ENCODE results near the gene PDIA5. TPM values are rescaled to one million over a fixed set of nuclear protein-coding genes. Genes with fewer than 3 reads are reported as not detected.

Gene PDIA5
- total RNA-seq, 1 experiment from 2014 or later: 7.7 TPM

GRCh38 chr3:123083383-123084124 lies 16.7 kb downstream of the PDIA5 start:
- H3K4me1 ChIP-seq (replicated peaks): peaks cover 47% of the 10 kb centered on the region
- H3K4me3 ChIP-seq: no peak overlapping the region
- H3K27me3 ChIP-seq (replicated peaks): peaks cover 25% of the 10 kb centered on the region
- H3K9me3 ChIP-seq (replicated peaks): no peaks in the 10 kb centered on the region
- no peak for DNase-seq (ENCODE audit: low read depth in 1 of 2, low spot score in 2 of 2)
- no peaks in the 10 kb centered on the region for H3K36me3 ChIP-seq
- H3K27ac ChIP-seq: no peak overlapping the region

- peaks cover 25% of the 10 kb centered on the region for H3K27me3 ChIP-seq (replicated peaks)
- no peaks in the 10 kb centered on the region for H3K36me3 ChIP-seq
- DNase-seq (ENCODE audit: low read depth in 1 of 2, low spot score in 2 of 2): no peak
- H3K27ac ChIP-seq: no peak overlapping the region
- peaks cover 44% of the 10 kb centered on the region for H3K4me1 ChIP-seq (replicated peaks)
- H3K9me3 ChIP-seq (replicated peaks): no peaks in the 10 kb centered on the region
- no peak overlapping the region for H3K4me3 ChIP-seq
Measured at GRCh38 chr3:123084192-123084591, 17.4 kb downstream of the PDIA5 start.

GRCh38 chr3:123084738-123085237 lies 18.0 kb downstream of the PDIA5 start:
- DNase-seq (ENCODE audit: low read depth in 1 of 2, low spot score in 2 of 2): no peak
- Histone ChIP-seq H3K36me3 (no peaks in the 10 kb centered on the region), H3K9me3 (replicated peaks) (no peaks in the 10 kb centered on the region), H3K4me1 (replicated peaks) (peaks cover 41% of the 10 kb centered on the region), H3K4me3 (no peak overlapping the region), H3K27me3 (replicated peaks) (peaks cover 27% of the 10 kb centered on the region), H3K27ac (no peak overlapping the region)

DNA sequence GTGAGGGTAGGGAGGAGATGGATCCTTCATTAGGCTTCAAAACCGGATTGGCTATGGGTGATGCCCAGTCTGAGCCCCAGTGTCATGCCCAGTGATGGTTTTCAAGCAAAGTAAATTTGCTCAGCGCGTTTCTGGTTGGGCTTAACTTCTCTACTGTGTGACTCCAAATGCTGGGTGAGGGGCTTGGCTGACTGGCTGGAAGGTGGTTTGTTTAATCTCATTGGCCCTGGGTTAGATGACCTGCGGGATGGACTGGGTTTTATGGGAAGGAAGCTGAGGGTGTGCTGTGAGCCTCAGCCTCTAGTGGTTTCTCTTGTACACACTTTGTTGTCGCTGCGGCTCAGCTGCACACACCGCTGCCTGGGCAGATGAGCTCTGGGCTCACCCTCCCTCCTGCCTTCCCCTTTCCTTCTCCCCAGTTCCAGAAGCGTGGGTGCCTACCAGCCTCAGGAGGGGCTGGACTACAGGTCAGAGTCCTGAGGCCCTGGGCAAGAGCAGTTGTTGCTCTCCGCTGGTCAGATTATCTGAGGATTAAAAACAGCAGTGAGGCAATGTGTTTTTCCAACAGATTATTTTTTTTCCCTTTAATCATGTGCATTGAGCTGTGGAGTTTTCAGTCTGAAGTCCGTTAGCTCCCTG lies 18.6 kb downstream of the PDIA5 start:
- no peak overlapping the region for H3K4me3 ChIP-seq
- H3K27me3 ChIP-seq (replicated peaks): peaks cover 27% of the 10 kb centered on the region
- no peak overlapping the region for H3K27ac ChIP-seq
- H3K4me1 ChIP-seq (replicated peaks): peaks cover 34% of the 10 kb centered on the region
- DNase-seq (ENCODE audit: low read depth in 1 of 2, low spot score in 2 of 2): no peak
- no peaks in the 10 kb centered on the region for H3K36me3 ChIP-seq
- H3K9me3 ChIP-seq (replicated peaks): no peaks in the 10 kb centered on the region

DNA sequence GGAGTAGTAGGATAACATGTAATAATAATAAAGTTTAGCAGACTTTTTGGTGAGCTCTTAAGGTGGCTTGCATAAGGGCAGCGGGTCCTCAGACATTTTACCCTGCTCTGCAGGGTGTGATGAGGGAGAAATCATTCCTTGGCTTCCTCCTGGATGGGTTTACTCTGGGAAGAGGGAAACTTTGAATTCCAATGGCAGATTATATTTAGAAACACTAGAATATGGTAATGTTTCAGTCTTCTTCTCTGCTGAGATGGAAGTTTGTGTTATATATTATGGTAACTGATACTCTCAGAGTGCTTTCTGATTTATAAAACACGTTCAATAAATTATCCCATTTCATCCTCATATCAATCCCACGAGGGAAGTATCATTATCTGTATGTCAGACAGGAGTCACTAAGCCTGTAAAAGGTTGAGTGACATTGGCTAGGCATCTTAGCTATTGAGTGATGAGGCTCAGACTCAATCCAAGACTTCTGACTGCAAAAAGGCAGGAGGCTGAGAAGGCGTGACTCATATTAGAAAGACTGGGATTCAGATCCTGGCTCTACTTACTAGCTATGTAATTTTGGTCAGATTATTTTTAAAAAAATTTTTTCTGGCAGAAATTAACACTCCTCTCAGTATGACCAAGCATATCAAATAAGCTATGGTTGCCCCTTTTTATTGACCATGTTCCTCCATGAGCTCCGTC lies 19.3 kb downstream of the PDIA5 start:
- no peak for DNase-seq (ENCODE audit: low read depth in 1 of 2, low spot score in 2 of 2)
- Histone ChIP-seq H3K36me3 (no peaks in the 10 kb centered on the region), H3K27me3 (replicated peaks) (peaks cover 20% of the 10 kb centered on the region), H3K27ac (no peak overlapping the region), H3K4me1 (replicated peaks) (peaks cover 31% of the 10 kb centered on the region), H3K9me3 (replicated peaks) (no peaks in the 10 kb centered on the region), H3K4me3 (no peak overlapping the region)

- H3K4me1 ChIP-seq (replicated peaks): peaks cover 23% of the 10 kb centered on the region
- DNase-seq (ENCODE audit: low read depth in 1 of 2, low spot score in 2 of 2): no peak
- H3K27ac ChIP-seq: no peak overlapping the region
- peaks cover 6% of the 10 kb centered on the region; the same call in 1 of the 2 replicates for H3K27me3 ChIP-seq (replicated peaks)
- H3K9me3 ChIP-seq (replicated peaks): no peaks in the 10 kb centered on the region
- no peaks in the 10 kb centered on the region for H3K36me3 ChIP-seq
- no peak overlapping the region for H3K4me3 ChIP-seq
Measured at GRCh38 chr3:123088387-123088786, 21.6 kb downstream of the PDIA5 start.

DNA sequence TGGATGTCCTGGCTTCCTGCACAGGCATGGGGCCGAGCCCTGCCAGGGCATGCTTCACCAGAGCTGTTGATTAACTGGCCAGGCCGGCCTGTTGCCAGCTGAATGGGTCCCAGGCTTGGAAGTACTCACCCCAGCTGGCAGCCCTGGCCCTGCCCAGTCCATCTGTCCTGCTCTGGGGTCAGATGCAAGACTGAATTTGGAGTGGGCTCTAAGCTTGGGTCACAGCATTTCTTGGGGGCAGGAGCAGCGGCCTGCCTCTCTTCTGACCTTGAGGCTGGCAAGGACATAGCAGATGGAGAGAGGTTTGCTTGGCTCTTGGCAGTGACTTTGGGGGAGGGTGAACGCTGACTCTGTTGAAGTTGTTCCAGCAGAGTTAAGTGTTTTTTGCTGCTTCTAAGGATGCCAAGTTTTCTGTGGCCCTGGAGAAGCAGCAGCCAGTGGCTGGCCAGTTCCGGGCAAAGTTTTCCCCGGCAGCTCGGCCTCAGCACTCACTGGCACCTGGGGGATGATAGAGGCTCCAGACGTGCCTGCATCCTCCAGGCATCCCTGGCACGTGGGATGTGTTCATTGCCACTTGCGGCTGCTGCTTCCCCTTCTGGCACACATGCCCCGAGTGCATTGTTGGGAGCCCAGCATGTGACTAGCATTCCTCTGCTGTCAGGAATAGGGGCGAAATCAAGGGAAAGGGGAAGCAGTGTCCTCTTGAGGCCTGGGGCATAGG lies 22.9 kb downstream of the PDIA5 start:
- Histone ChIP-seq H3K27me3 (replicated peaks) (peaks cover 6% of the 10 kb centered on the region; the same call in 1 of the 2 replicates), H3K4me3 (no peak overlapping the region), H3K4me1 (replicated peaks) (peaks cover 13% of the 10 kb centered on the region), H3K9me3 (replicated peaks) (no peaks in the 10 kb centered on the region), H3K27ac (no peak overlapping the region), H3K36me3 (no peaks in the 10 kb centered on the region)
- no peak for DNase-seq (ENCODE audit: low read depth in 1 of 2, low spot score in 2 of 2)

DNA sequence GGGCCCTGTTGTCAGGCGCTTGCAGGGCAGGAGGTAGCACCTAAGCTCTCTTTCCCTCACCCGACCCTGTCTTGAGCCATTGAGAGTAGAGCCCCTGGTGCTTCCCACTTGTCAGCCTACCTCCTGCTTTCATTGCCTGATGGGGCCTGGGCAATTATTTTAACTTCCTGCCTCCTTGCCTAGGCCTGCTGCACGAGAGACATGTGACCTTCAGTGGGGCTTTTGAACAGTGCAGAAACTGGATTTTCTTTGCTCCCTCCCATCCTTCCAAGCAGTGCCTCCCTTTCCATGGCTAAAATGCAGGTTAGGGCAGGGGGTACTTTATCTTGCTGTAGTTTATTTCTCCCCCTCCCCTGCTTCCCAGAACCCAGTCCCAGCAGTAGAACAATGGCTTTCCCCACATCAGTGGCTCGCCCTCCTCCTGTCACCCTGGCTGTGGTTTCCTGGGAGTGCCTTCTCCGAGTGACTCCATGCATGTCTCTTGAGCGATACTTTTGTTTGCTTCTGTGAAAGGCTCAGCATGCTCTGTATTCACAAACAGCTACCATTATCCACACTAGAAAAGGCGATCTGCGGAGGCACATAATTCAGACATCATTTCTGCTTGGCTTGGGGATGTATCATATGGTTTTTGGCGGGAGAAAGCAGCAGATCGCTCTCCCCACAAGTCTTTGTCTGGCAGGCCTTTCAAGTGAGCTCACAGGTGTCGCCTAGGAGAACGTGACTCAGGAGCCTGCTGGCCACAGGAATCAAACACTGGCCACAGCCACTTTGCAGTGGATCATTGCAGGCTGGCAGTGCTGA lies 24.1 kb downstream of the PDIA5 start:
- H3K27ac ChIP-seq: no peak overlapping the region
- H3K36me3 ChIP-seq: no peaks in the 10 kb centered on the region
- H3K27me3 ChIP-seq (replicated peaks): peaks cover 6% of the 10 kb centered on the region; the same call in 1 of the 2 replicates
- H3K4me3 ChIP-seq: no peak overlapping the region
- no peaks in the 10 kb centered on the region for H3K9me3 ChIP-seq (replicated peaks)
- no peak for DNase-seq (ENCODE audit: low read depth in 1 of 2, low spot score in 2 of 2)
- H3K4me1 ChIP-seq (replicated peaks): peaks cover 7% of the 10 kb centered on the region; the same call in 1 of the 2 replicates

DNA sequence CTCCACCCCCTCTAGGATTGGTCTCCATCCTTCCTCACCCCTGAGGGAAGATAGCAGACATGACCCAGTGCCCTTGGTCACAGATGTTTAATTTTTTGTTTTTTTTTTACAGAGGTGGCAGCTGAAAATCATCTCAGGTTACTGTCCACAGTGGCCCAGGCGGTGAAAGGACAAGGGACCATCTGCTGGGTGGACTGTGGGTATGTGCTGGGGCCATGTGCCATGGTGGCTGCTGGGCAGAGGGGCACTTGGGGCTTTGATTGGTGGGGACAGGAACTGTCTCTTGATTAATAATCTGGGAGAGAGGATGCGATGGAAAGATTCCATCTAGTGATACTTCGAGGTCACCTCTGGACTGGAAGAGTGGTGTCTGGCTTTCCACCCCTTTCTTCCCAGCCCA lies 25.4 kb downstream of the PDIA5 start:
- Histone ChIP-seq H3K9me3 (replicated peaks) (no peaks in the 10 kb centered on the region), H3K27ac (no peak overlapping the region), H3K4me3 (no peak overlapping the region), H3K4me1 (replicated peaks) (peaks cover 7% of the 10 kb centered on the region; the same call in 1 of the 2 replicates), H3K36me3 (no peaks in the 10 kb centered on the region), H3K27me3 (replicated peaks) (0 out of 2 replicates have a peak, but pooled peaks cover 6% of the 10 kb centered on the region)
- no peak for DNase-seq (ENCODE audit: low read depth in 1 of 2, low spot score in 2 of 2)

GRCh38 chr3:123093696-123094095 lies 26.9 kb downstream of the PDIA5 start:
- 0 out of 2 replicates have a peak, but pooled peaks cover 6% of the 10 kb centered on the region for H3K27me3 ChIP-seq (replicated peaks)
- H3K9me3 ChIP-seq (replicated peaks): no peaks in the 10 kb centered on the region
- DNase-seq (ENCODE audit: low read depth in 1 of 2, low spot score in 2 of 2): no peak
- no peak overlapping the region for H3K27ac ChIP-seq
- H3K36me3 ChIP-seq: no peaks in the 10 kb centered on the region; the same call in 1 of the 2 replicates
- H3K4me1 ChIP-seq (replicated peaks): peaks cover 7% of the 10 kb centered on the region; the same call in 1 of the 2 replicates
- H3K4me3 ChIP-seq: no peak overlapping the region

- Histone ChIP-seq H3K4me1 (replicated peaks) (peaks cover 7% of the 10 kb centered on the region; the same call in 1 of the 2 replicates), H3K4me3 (no peak overlapping the region), H3K27ac (no peak overlapping the region), H3K9me3 (replicated peaks) (no peaks in the 10 kb centered on the region), H3K27me3 (replicated peaks) (0 out of 2 replicates have a peak, but pooled peaks cover 3% of the 10 kb centered on the region), H3K36me3 (no peaks in the 10 kb centered on the region; the same call in 1 of the 2 replicates)
- no peak for DNase-seq (ENCODE audit: low read depth in 1 of 2, low spot score in 2 of 2)
Measured at GRCh38 chr3:123094516-123095313, 27.9 kb downstream of the PDIA5 start.

DNA sequence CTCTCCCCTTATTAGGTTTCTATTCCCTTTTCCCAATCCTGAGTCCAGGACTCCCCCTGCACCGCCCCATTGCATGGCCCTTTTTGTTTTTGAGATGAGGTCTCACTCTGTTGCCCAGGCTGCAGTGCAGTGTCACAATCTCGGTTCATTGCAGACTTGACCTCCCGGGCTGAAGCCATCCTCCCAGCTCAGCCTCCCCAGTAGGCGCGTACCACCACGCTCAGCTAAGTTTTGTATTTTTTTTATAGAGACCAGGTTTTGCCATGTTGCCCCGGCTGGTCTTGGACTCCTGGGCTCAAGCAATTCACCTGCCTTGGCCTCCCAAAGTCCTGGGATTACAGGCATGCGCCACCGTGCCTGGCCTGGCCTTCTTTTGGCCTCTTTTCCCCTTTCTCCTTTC lies 29.3 kb downstream of the PDIA5 start:
- DNase-seq (ENCODE audit: low read depth in 1 of 2, low spot score in 2 of 2): no peak
- Histone ChIP-seq H3K36me3 (no peaks in the 10 kb centered on the region; the same call in 1 of the 2 replicates), H3K9me3 (replicated peaks) (no peaks in the 10 kb centered on the region), H3K27me3 (replicated peaks) (0 out of 2 replicates have a peak, but pooled peaks cover 3% of the 10 kb centered on the region), H3K27ac (no peak overlapping the region), H3K4me3 (no peak overlapping the region), H3K4me1 (replicated peaks) (peaks cover 3% of the 10 kb centered on the region; the same call in 1 of the 2 replicates)
